Pulmonary artery endothelial cell (primary cell): ENCODE data around the gene PRR20G. TPM values are rescaled to one million over a fixed set of nuclear protein-coding genes. Genes with fewer than 3 reads are reported as not detected.
"Not testable (repeated sequence)": the region's sequence is repeated elsewhere in the genome, so short reads cannot be mapped to it uniquely, and the experiment has no call there.

Experiments
- DNase-seq: peaks from one replicate; pipeline ENCODE4 v3.0.0-alpha.2; 2011; ENCODE audit warnings: low read depth, low spot score
- total RNA-seq: library from RNA; depleted of rRNA; stranded (reverse); fragments of >200 nt; gene quantifications from 2 replicates; pipeline ENCODE4 v1.2.3, GENCODE V29; 2014

Gene PRR20G
- not detected in 2 replicates for total RNA-seq

DNA sequence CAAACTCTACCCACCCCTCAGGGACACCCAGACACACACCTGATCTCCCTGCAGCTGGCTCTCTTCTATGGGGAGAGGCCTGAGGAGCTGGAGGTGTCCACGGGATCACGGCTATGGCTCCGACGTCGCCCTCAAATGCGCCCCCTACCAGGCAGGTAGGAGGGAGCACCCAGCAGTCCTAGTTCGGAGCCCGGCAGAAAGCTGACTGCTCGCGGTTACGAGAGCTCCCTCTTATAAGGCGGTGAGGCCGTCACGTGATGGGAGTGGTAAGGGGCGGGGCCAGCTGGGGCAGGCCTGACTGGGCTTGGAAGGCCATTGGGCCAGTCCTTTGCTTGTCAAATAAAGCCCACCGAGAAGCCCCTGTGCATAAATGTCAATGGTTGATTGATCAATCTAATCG is at the start of gene PRR20G:
PRR20G (minus strand) TSS at position 207 of the 400 bp plus-strand sequence. CDS start 681 bp downstream, outside the sequence.
- no peak for DNase-seq

DNA sequence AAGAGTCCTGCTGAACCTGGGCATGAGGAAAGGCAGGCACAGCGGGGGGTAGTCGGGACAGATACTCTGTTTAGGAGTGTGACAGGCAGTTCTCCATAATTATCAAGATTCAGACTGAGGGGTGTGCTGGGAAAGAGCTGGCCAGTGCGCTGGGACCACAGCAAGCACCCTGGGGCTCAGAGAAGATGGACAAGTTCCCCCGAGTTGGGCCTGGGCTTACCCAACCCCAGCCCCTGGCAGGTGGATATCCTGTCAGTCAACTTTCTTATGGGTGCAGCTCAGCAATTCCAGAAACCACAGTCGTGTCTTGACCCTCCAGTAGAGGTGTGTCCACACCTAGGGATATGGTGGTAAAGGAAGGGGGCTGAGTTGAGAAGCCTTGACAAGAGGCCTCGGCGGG is 49.2 kb upstream of the PRR20G start:
- DNase-seq: no peak

DNA sequence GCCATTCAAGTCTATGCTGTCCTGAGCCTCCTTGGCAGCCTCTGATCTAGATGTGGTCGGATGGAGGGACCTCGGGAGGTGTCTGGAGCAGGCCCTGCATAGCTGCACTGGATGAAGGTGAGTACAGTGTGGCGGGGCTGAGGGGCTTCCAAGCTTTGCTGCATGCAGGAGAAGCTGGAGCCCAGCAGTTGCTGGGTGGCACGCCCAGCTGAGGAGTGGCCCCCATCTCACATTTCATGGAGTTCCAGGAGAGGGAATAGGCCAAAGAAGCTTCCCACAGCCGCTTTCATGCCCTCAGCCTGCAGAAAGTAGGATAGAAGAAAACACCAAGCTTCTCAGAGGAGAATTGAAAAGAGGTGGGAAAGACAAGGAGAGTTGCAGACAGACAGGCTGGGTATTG is 48.3 kb upstream of the PRR20G start:
- DNase-seq: no peak

DNA sequence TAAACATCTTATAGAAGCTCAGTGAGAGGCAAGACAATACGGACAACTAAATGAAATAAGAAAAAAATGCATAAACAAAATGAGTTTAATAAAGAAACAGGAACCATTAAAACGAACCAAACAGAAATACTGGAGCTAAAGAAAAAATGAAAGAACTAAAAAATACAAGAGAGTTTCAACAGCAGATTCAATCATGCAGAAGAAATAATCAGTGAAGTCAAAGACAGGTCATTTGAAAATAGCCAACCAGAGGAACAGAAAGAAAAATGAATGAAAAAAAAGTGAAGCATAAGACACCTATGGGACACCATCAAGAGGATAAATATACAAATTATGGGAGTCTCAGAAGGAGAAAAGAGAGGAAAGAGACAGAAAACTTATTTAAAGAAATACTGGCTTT is 42.5 kb upstream of the PRR20G start:
- DNase-seq: no peak

DNA sequence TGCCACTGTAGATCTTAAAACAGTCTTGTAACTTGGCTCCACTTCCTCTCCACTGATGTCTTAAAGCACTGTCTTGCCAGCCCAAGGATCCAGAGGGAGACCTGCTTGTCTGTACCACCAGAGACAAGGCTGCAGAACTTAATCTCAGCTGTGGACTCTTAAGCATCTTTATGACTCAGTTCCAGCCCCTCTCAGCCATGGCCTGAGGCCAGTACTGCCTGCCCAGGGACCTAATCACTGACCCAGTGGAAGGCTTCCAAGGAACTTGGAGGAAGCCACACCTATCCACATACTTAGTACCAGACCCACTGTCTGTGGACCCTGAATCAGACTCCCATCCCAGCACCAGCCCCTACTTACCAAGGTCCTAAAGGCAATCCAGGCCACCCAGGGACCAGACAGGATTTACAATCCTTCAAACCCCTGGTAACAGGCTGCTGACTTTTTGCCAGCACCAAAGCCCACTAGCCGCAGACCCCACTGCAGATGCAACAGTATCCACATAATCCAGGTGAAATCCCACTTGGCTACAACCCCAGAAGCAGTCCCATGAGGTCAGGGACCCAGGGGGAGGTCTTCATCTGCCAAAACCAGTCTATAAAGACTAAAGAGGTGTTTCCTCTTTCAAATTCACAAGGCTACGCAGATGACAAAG is 41.9 kb upstream of the PRR20G start:
- no peak for DNase-seq

DNA sequence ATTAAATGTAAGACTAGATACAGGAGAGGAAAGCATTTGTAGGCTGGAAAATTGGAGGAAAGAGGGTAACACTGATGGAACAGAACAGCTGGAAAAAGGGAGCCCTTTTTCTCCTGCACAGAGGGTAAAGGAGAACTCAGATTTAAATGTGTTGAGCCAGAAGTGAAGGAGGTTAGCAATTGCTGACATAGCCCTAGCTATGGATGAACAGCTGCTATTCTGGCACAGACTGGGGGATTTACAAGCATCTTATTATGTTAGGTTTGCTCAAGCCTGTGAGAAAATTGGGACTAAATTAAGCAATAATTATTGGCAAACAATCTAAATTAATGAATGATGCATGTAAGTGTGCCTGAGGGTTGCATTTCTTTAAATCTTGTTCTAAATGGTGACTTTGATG is 40.6 kb upstream of the PRR20G start:
- no peak for DNase-seq

DNA sequence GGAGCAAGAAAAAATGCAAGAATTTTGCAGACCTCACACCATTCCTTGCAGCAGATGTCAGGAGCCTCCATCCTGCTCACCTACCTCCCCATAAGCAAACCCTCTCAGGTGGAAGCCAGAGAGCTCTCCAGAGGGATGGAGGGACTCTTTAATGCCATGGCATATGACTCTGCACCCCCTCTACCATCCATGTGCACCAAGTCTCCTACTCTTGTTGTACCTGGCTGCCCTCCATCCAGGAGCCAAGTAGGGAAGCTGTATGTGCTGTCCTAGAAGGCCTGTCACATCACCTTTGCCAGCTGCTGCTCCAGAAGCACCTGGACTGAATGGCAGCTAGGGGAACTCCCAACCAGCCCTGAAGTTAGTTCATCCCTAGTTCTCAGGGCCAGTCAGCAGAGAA is 38.5 kb upstream of the PRR20G start:
- DNase-seq: no peak

DNA sequence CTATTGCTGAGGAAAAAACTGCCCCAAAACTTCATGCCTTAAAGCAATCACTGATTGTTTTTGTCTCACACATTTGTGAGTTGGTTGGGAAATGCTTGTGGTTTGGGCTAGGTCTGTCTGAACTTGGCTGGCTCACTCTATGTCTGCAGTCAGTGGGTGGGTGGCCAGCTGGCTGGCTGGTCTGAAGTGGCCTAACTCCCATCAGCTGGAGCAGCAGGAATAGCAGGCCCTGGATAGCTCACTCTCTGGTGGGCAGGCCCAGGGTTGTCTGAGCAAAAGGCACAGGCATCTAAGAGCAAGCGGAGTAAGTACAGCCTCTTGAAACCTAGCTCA is 37.7 kb upstream of the PRR20G start:
- no peak for DNase-seq

DNA sequence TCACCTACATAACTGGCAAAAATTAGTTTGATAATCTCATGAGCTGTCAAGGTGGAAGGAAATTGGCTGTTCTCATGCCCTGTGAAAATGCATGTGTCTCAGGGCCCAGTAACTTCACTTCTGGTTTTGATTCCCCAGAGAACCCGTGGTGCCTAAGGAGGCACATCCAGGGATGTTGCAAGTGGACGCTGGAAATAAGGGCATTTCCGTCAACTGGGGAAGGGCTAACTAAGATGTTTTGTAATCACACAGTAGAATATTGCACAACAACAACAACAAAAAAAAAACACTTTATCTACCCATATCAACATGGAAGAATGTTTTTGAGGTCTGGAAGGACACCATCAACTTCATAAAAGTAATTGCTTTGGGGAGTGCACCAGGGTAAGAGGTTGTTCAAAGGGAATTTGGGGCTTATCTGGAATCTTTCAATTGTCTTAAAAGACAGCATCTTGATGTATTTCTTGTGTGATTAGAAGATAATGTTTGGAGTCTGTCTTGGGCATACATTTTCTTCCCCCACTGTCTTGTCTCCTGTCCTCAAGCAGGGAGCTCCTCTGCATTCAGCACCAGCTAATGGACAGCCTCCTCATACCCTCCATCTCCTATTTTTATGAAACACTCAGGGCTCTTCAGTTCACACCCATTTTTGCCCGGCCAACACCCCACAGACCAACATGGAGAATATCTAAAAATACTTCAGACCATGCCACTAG is 37.2 kb upstream of the PRR20G start:
- no peak for DNase-seq

DNA sequence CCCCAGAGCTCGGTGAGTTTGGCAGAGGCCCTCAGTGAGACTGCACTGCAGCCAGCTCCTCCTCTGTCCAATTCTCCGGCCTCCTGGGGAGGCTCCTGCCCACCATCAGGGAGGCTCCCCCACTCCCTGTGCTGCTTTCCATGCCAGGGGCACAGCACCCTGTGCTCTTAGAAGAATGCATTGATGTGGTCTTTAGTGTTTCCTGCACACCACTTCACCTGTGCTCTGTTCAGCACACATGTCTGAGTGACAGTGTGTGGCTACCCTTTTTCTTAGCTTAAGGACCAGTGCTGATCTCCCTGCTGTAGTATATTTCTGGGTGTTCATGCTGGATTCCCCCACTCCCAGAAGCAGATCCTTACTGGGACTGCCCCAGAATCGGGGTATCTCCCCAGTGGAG is 36.2 kb upstream of the PRR20G start:
- DNase-seq: no peak

DNA sequence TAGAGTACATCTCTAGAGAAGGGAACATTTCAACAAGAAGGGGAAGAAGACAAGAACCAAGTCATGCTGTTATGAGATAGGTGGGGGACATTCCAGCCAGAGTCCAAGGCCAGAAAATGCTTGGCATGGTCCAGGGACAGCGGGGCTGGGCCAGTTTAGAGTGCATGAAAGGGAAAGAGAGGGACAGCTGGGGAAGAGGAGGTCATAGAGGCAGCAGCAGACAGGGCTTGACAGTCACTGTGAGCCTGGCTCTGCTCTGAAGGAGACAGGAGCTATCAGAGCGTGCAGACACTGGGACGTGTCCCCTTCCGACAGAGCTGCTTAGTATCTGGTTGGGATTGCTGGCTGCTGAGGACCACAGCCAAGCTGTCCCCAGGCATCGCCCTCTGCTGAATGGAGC is 35.7 kb upstream of the PRR20G start:
- no peak for DNase-seq

DNA sequence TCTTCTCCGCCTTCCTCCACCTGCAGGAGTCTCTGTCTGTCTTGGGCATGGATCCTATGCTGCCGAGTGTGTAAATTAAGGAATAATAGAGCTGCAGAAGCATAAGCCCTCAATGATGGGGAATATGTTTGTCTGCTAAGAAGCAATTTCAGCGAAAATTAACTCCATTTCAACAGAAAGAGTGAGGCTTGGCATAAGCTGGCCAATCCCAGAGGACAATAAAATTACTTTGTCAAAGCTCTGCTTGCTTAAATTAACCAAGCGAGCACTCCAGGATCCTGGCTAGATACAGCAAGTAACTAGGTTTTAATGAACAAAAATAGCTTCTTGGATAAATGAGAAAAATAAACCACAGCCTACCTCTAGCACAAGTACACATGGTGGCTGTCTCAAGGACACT is 33.5 kb upstream of the PRR20G start:
- no peak for DNase-seq

DNA sequence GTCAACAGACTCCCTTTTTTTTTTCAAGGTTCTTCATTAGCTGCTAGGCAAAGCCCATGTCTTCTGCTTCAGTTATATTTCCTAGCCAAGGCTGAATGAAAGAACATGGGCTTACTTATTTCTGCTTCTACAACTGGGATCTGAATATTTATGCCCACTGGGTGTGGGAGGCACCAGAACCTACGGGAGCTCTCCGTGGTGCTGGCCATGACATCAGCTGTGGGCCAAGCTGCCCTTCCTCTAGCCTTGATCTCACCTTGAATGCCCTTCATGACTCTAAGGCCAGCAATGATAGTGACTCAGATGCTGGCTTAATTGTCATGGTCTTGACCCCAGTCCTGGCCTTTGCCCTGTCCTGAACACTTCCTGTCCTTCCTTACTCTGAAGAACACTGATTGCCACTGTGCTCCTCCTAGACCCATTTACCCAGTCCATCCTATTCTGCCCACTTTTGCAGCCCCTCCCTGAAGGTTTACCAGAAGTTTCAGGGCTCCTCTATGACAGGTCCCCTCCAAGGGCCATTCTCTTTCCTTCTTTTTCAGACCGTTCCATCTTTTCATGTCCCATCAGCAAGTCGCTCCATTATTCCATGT is 32.8 kb upstream of the PRR20G start:
- no peak for DNase-seq

DNA sequence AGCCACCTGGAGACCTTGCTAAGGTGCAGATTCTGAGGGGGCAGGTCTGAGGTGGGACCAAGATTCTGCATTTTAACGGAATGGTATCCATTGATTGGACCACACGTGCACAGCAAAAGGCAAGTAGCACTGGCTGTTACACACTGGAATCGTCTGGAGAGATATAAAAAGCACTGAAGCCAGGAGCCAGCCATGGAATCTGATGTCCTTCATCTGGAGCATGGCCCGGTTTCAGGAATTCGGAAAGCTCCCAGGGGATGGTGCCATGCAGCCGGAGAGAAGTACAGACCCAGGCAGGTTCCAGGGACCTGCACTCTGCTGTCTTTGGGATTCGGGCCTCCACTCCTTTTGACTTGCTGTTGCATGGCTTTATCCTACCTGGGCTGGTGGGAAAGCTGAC is 28.8 kb upstream of the PRR20G start:
- no peak for DNase-seq

DNA sequence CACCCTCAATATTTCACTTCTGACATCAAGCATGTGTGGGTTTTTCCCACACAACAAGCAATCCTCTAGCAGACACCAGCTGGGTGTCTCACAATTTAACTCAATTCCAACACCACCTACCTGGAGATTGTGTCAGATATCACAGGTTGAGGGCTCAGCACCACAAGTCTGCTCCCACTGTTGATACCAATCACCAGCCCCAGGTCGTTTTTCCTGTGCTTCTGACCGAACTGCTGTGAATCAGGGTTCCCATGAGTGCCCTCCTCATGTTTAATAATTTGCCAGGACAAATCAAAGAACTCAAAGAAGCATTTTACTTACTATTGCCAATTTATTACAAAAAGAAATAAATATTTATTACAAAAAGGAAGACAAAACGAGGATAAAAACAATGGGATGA is 25.0 kb upstream of the PRR20G start:
- no peak for DNase-seq

DNA sequence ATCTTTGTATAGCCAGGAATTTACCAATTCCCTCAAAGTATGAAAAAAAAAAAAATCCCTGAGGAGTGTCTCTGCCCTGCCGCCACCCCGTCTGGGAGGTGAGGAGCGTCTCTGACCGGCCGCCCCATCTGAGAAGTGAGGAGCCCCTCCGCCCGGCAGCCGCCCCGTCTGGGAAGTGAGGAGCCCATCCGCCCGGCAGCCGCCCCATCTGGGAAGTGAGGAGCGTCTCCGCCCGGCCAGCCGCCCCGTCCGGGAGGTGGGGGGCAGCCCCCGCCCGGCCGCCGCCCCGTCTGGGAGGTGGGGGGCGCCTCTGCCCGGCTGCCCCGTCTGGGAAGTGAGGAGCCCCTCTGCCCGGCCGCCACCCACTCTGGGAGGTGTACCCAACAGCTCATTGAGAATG is 21.0 kb upstream of the PRR20G start:
- not testable (repeated sequence) for DNase-seq

DNA sequence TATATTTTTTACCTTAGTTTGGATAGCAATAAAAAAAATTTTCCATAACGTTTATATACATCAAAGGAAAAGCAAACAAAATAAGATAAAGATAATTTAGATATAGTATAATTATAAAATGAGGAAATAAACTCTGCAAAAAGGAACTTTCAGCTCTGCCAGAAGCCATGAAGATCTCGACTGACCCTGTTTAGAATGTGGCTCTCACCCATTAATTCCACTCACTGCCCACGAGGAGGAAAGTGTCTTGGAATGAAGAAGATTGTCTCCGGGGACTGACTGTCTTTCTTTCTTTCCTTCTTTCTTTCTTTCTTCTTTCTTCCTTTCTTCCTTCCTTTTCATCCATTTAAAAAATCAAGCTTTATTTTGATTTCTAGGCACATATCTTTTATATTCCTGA is 20.1 kb upstream of the PRR20G start:
- no peak for DNase-seq

DNA sequence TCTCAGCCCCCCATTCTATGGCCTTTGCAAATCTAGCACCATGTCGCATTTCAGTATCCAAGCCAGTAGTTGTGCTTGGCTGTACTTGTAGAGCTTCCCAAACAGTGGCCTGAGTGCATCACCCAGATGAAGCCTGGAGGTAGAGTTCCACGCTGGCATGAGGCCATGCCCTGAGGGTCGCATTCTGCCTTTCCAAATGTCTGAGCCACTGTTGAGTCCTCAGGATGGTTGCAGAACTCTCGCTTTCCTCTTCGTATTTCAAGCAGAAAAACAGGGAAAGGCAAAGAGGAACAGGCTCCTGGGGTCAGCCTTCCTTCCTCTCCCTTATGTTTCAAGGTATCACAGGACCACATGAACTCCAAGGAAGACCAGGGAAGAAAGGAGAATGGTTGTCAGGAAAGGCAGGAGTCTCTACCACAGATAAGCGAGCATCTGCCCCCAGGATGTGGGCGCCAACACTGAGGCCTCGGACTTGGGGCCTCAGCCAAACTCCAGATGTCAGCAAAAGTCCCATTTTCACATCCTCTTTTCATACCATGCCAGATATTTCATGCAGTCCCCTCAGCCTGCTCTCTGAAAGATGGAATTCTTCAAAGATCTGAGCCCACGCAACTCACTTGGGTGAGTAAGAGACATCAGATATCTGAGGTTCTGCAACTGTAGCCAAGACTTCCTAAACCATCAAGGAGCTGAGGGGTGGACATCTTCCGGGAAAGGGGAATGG is 19.4 kb upstream of the PRR20G start:
- DNase-seq: no peak

DNA sequence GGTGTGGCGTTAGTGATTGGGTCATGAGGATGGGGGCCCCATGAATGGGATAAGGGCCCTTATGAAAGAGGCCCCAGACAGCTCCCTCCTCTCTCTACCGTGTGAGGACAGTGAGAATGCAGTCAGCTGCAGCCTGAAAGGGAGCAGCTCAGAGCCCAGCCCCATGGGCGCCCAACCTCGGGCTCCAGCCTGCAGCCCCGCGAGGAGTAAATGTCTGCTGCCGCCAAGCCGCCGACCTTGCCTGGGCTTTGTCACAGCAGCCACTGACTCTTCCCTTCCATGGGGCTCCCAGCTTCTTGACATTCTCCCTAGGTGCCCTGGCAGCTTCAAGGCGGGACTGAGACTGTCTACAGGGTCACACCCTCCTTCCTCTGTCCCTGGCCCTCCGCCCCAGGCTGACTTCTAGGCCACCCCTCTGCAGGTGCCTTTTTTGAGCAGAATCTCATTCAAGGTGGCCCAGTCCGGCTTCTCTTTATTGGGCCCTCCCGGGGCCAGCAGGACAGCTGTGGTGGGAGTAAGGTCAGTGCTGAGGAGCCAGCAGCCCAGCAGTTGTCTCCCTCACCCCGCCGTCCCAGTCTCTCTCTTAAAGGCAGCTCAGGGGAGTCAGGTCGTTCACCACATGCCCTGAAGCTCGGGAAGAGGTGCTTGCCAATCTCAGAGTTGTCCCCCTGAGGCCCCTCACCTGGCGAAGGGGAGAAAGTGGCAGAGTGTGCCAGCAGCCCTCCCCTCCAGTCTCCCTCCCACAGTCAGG is 18.7 kb upstream of the PRR20G start:
- DNase-seq: no peak

DNA sequence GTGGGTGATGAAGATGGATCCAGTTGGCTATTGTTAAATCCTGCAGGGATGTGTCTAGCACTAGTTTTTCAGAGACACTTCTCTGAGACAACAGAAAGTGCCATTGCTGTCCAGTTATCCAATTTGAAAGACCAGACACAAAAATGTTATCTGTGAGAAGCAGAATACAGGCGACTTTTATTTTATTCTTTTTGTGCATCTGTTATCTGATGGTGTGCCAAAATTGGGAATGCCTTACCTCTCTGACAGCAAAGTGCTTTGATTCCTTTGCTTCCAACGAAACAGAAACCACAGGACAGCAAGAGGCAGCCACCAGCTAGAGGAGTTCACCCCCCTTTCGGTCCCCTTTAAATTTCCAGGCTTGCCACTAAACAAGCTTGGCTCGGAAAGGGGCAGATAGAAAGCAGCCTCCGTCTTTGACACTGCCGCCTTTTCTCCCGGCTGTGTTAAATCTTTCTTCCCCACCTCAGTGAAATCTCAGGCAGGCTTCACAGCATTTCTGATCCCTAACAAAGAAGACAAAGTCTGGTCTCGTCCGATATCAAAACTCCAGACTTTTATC is 17.7 kb upstream of the PRR20G start:
- no peak for DNase-seq

DNA sequence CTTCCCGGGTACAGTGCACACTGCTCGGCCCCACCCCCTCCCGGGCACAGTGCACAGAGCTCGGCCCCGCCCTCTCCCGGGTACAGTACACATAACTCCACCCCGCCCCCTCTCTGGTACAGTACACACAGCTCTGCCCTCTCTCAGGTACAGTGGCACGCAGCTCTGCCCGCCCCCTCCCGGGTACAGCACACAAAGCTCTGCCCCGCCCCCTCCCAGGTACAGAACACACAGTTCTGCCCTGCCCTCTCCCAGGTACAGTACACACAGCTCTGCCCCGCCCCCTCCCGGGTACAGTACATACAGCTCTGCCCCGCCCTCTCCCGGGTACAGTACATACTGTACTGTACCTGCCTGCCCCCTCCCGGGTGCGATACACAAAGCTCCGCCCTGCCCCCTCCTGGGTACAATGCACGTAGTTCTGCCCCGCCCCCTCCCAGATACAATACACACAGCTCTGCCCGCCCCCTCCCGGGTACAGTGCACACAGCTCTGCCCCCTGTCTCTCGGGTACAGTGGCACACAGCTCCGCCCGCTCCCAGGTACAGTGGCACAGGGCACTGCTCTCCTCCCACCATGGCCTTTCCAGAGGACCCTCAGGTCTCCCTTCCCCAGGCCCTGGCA is 16.4 kb upstream of the PRR20G start:
- DNase-seq: no peak
